ENCODE measurements around the gene CLEC18B. TPM values are rescaled to one million over a fixed set of nuclear protein-coding genes. Genes with fewer than 3 reads are reported as not detected.
"Not testable (repeated sequence)": the region's sequence is repeated elsewhere in the genome, so short reads cannot be mapped to it uniquely, and the experiment has no call there.

CLEC18B gene
- total RNA-seq, 1 donor from 2014 or later: 122 TPM

DNA sequence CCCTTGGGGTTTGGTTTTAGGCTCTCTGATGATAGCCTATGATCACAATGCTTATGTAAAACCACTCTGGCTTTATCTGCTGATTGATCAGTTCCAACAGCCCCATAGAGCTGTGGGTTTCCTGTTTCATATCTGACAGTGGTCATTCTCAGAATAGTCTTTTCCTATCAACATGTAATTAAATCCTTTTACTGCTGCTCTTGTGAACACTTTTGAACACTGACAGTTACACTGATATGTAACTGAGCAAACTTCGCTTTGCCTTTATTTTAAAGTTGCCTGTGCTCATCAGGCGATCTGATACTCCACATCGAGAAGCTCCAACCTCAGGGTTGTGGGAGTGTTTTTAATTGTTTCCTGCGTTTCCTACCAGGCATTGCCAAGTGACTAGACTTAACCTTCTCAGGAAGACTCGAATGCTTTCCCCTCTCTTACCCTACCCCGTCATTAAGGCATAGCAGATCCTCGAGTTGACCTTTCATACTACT, 17.3 kb upstream of the CLEC18B start:
- H3K4me3 ChIP-seq (ENCODE audit: low read depth, low read length): no peak overlapping the region
- no peaks in the 10 kb centered on the region for H3K36me3 ChIP-seq (ENCODE audit: control insufficient read depth, insufficient read depth, low read length)
- no peak for TF ChIP-seq CTCF (IDR thresholded peaks at IDR 0.05; ENCODE audit: insufficient read depth, low read length, poor library complexity, severe bottlenecking)
- no peaks in the 10 kb centered on the region for H3K27me3 ChIP-seq (ENCODE audit: control insufficient read depth, insufficient read depth, low read length)
- no peak for DNase-seq (ENCODE audit: low read depth)

GRCh38 chr16:74431516-74431915, 10.2 kb upstream of the CLEC18B start:
- DNase-seq (ENCODE audit: low read depth): no peak
- no peaks in the 10 kb centered on the region for H3K27me3 ChIP-seq (ENCODE audit: control insufficient read depth, insufficient read depth, low read length)
- TF ChIP-seq CTCF (IDR thresholded peaks at IDR 0.05; ENCODE audit: insufficient read depth, low read length, poor library complexity, severe bottlenecking): no peak
- no peak overlapping the region for H3K4me3 ChIP-seq (ENCODE audit: low read depth, low read length)
- H3K36me3 ChIP-seq (ENCODE audit: control insufficient read depth, insufficient read depth, low read length): no peaks in the 10 kb centered on the region

DNA sequence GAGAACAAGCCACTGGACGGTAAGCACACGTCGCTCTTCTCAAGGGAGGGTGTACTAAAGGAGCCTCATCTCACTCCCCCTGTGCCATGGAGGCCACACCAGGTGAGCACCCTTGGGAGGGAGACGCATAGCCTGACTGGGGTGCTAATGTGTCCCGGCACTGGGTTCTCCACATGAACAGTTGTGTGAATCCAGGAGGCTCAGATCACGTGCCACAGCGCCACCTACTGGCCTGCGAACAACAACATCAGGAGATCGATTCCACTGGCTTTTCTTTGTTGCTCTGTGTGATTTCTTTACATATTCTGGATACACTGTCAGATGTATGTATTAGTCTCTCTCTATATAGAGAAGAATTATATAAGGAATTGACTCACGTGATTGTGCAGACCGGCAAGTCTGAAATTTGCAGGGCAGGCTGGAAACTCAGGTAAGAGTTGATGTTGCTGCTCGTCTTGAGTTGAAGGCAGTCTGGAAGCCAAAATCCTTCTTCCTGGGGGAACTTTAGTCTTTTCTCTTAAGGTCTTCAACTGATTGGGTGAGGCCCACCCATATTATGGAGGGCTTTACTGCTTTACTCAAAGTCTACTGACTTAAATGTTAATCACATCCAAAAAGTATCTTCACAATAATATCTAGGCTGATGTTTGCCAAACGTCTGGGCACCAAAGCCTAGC, 8.9 kb upstream of the CLEC18B start:
- not testable (repeated sequence) for DNase-seq (ENCODE audit: low read depth)
- TF ChIP-seq CTCF (IDR thresholded peaks at IDR 0.05; ENCODE audit: insufficient read depth, low read length, poor library complexity, severe bottlenecking): peak; percentile 68

DNA sequence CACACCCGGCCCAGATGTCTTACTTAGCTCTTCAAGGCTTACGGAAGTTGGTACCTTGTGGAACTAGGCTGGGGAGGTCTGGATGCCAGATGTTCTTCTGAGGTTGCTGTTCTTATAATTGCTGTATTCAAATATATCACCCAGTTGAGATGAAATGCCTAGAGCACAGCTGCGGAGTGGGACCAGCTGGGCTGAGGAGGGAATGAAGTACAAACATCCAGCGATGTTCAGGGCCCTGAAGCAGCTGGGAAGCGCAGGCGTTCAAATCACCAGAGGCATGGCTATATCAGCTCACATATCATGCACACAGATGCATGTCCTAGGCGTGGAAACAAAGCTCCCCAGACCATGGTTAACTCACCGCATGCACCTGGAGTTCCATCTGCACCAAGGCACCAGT, 7.2 kb upstream of the CLEC18B start:
- H3K36me3 ChIP-seq (ENCODE audit: control insufficient read depth, insufficient read depth, low read length); H3K27me3 ChIP-seq (ENCODE audit: control insufficient read depth, insufficient read depth, low read length); H3K4me3 ChIP-seq (ENCODE audit: low read depth, low read length); DNase-seq (ENCODE audit: low read depth): not testable (repeated sequence)

More for the DNA sequence above, 8.9 kb upstream of the CLEC18B start:
- H3K4me3 ChIP-seq (ENCODE audit: low read depth, low read length); H3K36me3 ChIP-seq (ENCODE audit: control insufficient read depth, insufficient read depth, low read length); H3K27me3 ChIP-seq (ENCODE audit: control insufficient read depth, insufficient read depth, low read length): not testable (repeated sequence)

- H3K4me3 ChIP-seq (ENCODE audit: low read depth, low read length); H3K36me3 ChIP-seq (ENCODE audit: control insufficient read depth, insufficient read depth, low read length); DNase-seq (ENCODE audit: low read depth); H3K27me3 ChIP-seq (ENCODE audit: control insufficient read depth, insufficient read depth, low read length): not testable (repeated sequence)
Observed at GRCh38 chr16:74425751-74426150, 4.5 kb upstream of the CLEC18B start.

DNA sequence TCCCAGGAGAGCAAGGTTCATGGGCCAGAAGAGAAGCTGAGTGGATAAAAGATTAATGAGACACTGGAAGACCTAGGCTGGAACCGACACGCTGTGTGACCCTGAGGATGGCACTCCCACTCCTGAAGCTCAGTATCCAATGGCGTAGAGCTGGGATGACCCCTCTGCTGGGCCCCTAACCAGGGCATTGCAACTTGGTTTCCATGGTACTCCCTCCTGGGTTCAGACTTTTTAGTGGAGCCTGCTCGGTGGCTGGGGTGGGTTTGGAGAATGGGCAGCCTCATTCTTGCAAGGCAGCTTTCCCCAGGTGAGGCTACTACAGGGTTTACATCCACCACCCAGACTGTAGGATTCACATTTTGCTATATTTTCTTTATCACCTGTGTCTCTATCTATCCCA, 2.4 kb upstream of the CLEC18B start:
- DNase-seq (ENCODE audit: low read depth); H3K27me3 ChIP-seq (ENCODE audit: control insufficient read depth, insufficient read depth, low read length); H3K36me3 ChIP-seq (ENCODE audit: control insufficient read depth, insufficient read depth, low read length); H3K4me3 ChIP-seq (ENCODE audit: low read depth, low read length): not testable (repeated sequence)

- H3K36me3 ChIP-seq (ENCODE audit: control insufficient read depth, insufficient read depth, low read length); H3K4me3 ChIP-seq (ENCODE audit: low read depth, low read length); H3K27me3 ChIP-seq (ENCODE audit: control insufficient read depth, insufficient read depth, low read length); DNase-seq (ENCODE audit: low read depth): not testable (repeated sequence)
Observed at GRCh38 chr16:74422086-74422485, 808 bp upstream of the CLEC18B start.

GRCh38 chr16:74421482-74421785, 156 bp upstream of the CLEC18B start:
- not testable (repeated sequence) for H3K27me3 ChIP-seq (ENCODE audit: control insufficient read depth, insufficient read depth, low read length); DNase-seq (ENCODE audit: low read depth); H3K4me3 ChIP-seq (ENCODE audit: low read depth, low read length); H3K36me3 ChIP-seq (ENCODE audit: control insufficient read depth, insufficient read depth, low read length)

DNA sequence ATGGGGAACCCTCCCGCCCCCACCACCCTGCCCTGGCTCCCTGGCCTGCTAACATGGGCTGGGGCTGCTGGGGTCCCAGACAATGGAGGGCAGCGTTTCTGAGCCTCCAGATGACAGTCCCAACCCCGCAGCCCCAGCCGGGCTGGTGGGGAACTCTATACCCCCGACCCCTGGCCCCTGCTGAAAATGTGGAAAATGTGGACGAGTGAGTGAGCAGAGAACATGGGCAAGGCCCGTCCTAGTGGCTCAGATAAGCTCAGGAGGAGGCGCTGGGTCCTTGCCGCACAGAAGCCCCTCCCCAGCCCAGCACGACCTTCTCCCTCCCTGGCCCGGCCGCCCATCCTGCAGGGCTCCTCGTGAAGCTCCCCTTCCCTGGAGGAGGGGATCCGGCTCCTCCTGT, 1.5 kb downstream of the CLEC18B start:
- not testable (repeated sequence) for DNase-seq (ENCODE audit: low read depth); H3K27me3 ChIP-seq (ENCODE audit: control insufficient read depth, insufficient read depth, low read length); H3K36me3 ChIP-seq (ENCODE audit: control insufficient read depth, insufficient read depth, low read length); H3K4me3 ChIP-seq (ENCODE audit: low read depth, low read length)

DNA sequence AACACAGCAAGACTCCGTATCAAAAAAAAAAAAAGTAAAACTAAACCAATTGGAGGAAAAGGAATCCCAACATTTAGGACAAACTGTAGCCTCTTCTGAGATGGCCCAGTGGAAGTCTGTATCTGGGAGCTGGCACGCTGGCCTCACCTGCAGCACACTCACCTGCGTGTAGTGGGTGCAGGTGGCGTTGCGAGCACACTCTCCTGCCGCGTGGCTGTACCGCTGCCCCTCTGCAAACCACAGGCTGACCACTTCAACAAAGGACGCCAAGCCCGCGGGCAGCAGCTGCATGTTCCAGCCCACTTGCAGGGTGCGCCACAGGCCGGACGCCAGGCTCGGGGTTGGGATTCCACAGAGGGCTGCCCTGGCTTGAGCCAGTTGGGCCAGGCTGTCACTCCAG, 3.4 kb downstream of the CLEC18B start:
- H3K4me3 ChIP-seq (ENCODE audit: low read depth, low read length); DNase-seq (ENCODE audit: low read depth); H3K36me3 ChIP-seq (ENCODE audit: control insufficient read depth, insufficient read depth, low read length); H3K27me3 ChIP-seq (ENCODE audit: control insufficient read depth, insufficient read depth, low read length): not testable (repeated sequence)

- not testable (repeated sequence) for H3K27me3 ChIP-seq (ENCODE audit: control insufficient read depth, insufficient read depth, low read length); H3K36me3 ChIP-seq (ENCODE audit: control insufficient read depth, insufficient read depth, low read length); H3K4me3 ChIP-seq (ENCODE audit: low read depth, low read length); DNase-seq (ENCODE audit: low read depth)
Observed at GRCh38 chr16:74413920-74414319, 7.4 kb downstream of the CLEC18B start.

DNA sequence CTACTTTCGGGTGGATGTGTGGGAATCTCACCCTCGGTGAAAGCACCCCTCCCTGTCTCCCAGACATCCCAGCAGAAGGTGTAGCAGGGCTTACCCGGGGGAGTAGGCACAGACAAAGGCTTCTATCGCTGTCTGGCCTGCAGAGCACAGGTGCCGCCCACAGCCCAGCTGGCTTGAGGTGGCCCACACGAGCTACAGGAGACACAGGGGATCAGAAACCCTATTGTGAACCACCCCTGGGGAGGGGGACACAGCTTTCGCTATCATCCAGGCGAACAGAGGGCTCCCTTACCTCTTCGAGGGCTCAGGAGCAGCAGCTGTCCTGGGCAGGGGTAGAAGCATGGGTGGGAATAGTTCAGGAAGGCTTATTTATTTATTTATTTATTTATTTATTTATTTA, 7.8 kb downstream of the CLEC18B start:
- H3K36me3 ChIP-seq (ENCODE audit: control insufficient read depth, insufficient read depth, low read length); DNase-seq (ENCODE audit: low read depth); H3K4me3 ChIP-seq (ENCODE audit: low read depth, low read length); H3K27me3 ChIP-seq (ENCODE audit: control insufficient read depth, insufficient read depth, low read length): not testable (repeated sequence)
